ENCODE data around the gene SALL2. TPM values are rescaled to one million over a fixed set of nuclear protein-coding genes. Genes with fewer than 3 reads are reported as not detected.

The SALL2 gene
- polyA plus RNA-seq, 10 donors, result 10.7 to 16.6 (median 14.7) TPM

- no peak for DNase-seq
Observed at GRCh38 chr14:21494902-21495762, 31.0 kb downstream of the SALL2 start.

GRCh38 chr14:21486640-21487087 is 39.5 kb downstream of the SALL2 start:
- peak in 1 of 3 donors; percentile 25 for DNase-seq

GRCh38 chr14:21476925-21477681 is 49.0 kb downstream of the SALL2 start, which contains the start of the genes RAB2B and TOX4:
Gene RAB2B (minus strand): TSS chr14:21476959. CDS start chr14:21476872, 87 bp downstream.
Gene TOX4 (plus strand): TSS chr14:21477195. CDS start chr14:21477279, 84 bp downstream.
- peak; percentile 99 for DNase-seq

GRCh38 chr14:21476523-21476924 is 49.6 kb downstream of the SALL2 start:
- DNase-seq, result no peak

- no peak for DNase-seq
Observed at GRCh38 chr14:21475767-21476522, 50.2 kb downstream of the SALL2 start.

Other genes with a start within 250 kb of the SALL2 start
- 1 to 10 TPM in 1 of 10 donors, under 1 TPM in 9; 0.20 to 1.1 (median 0.49) TPM for gene RPGRIP1, start 246.3 kb downstream of the SALL2 start, polyA plus RNA-seq (ENCODE audit: insufficient read length in 10 of 10)
- 10 to 100 TPM; 67.6 to 95.5 (median 73.5) TPM for gene SUPT16H, start 142.3 kb downstream of the SALL2 start, polyA plus RNA-seq (ENCODE audit: insufficient read length in 10 of 10)
- gene CHD8, start 70.2 kb downstream of the SALL2 start, polyA plus RNA-seq (ENCODE audit: insufficient read length in 10 of 10), result 10 to 100 TPM; 34.8 to 47.0 (median 39.2) TPM
- 10 to 100 TPM; 19.0 to 29.2 (median 21.8) TPM for gene RAB2B, start 49.4 kb downstream of the SALL2 start, polyA plus RNA-seq (ENCODE audit: insufficient read length in 10 of 10)
- gene TOX4, start 49.2 kb downstream of the SALL2 start, polyA plus RNA-seq (ENCODE audit: insufficient read length in 10 of 10), result 10 to 100 TPM; 34.8 to 46.7 (median 43.6) TPM
- 10 to 100 TPM; 34.4 to 70.4 (median 44.6) TPM for gene METTL3, start 15.0 kb downstream of the SALL2 start, polyA plus RNA-seq (ENCODE audit: insufficient read length in 10 of 10)
- not detected for gene OR10G3, start 53.7 kb upstream of the SALL2 start, polyA plus RNA-seq (ENCODE audit: insufficient read length in 10 of 10)
- gene OR10G2, start 108.6 kb upstream of the SALL2 start, polyA plus RNA-seq (ENCODE audit: insufficient read length in 10 of 10), result not detected
- not detected for gene OR4E2, start 127.5 kb upstream of the SALL2 start, polyA plus RNA-seq (ENCODE audit: insufficient read length in 10 of 10)
- gene OR4E1, start 147.5 kb upstream of the SALL2 start, polyA plus RNA-seq (ENCODE audit: insufficient read length in 10 of 10), result under 1 TPM in 2 of 10 donors, not detected in 8; 0.05 to 0.06 TPM

Data from muscle of back (tissue), 11 donors.